GM12878 (cell line): Measurements from ENCODE around the gene POLA1. TPM values are rescaled to one million over a fixed set of nuclear protein-coding genes. Genes with fewer than 3 reads are reported as not detected.

Source experiments
- ATAC-seq: fragments of 200-7000 bp; cut with Tn5 transposase; 3 replicates; pipeline ENCODE4 v1.9.1; 2020; ENCODE audit warnings: mild to moderate bottlenecking, moderate library complexity
- BruUV-seq: library from RNA; stranded (reverse); fragments of 400-500 nt; replicated peaks from 2 replicates; lab custom pipeline; 2021; lab: Mats Ljungman, UMichigan
- CTCF ChIA-PET: fragments of 300-600 bp; sonication (Branson Sonifier 250); formaldehyde crosslinking; extraction: SDS; loops from one replicate; lab custom pipeline; 2021; ENCODE audit warnings: inconsistent platforms; lab: Yijun Ruan, JAX
- POLR2A ChIA-PET: fragments of 350-600 bp; formaldehyde crosslinking; extraction: SDS; loops from one replicate; lab custom pipeline; 2021; ENCODE audit warnings: inconsistent platforms; lab: Charles Lee
- RAD21 ChIA-PET: fragments of 300-600 bp; sonication (Branson Sonifier 250); formaldehyde crosslinking; loops from one replicate; lab custom pipeline; 2023; ENCODE audit warnings: antibody characterized with exemption; ENCODE audit not compliant: unreplicated experiment; lab: Charles Lee
- SMC1A ChIA-PET: fragments of 300-600 bp; sonication (Branson Sonifier 250); formaldehyde crosslinking; loops from one replicate; lab custom pipeline; 2023; ENCODE audit not compliant: unreplicated experiment, uncharacterized antibody; lab: Charles Lee
- DNase-seq: peaks from one replicate; pipeline ENCODE4 v3.0.0-alpha.2; 2011; ENCODE audit warnings: low read depth, low spot score
- FAIRE-seq: peaks from 3 replicates; lab custom pipeline; 2011; peaks lifted over from hg19 to GRCh38; lab: Jason Lieb, UNC
- H2AFZ ChIP-seq: 2 replicates; pipeline ENCODE4 v1.6.0; 2011; ENCODE audit warnings: low read depth, low read length, control low read depth; ENCODE audit not compliant: control insufficient read depth
- H3K27ac ChIP-seq: 2 replicates; pipeline ENCODE4 v1.5.1; 2011; ENCODE audit warnings: control low read depth; ENCODE audit not compliant: control insufficient read depth, insufficient read depth
- H3K27me3 ChIP-seq, 2 experiments: replicated peaks in 1 of 2; 2 replicates each; pipeline versions ENCODE4 v1.6.0 to v1.6.1; 2011; ENCODE audit warnings: low read length in 1 of 2; ENCODE audit not compliant: control insufficient read depth in 2 of 2, insufficient read depth in 2 of 2
- H3K36me3 ChIP-seq, 2 experiments: 2 replicates each; pipeline ENCODE4 v1.5.1; 2011; ENCODE audit warnings: low read length in 1 of 2; ENCODE audit not compliant: control insufficient read depth in 2 of 2, insufficient read depth in 2 of 2
- H3K4me1 ChIP-seq: 2 replicates; pipeline ENCODE4 v1.6.1; 2011; ENCODE audit warnings: mild to moderate bottlenecking, low read length, moderate library complexity, mixed read lengths; ENCODE audit not compliant: control insufficient read depth, insufficient read depth
- H3K4me2 ChIP-seq: 2 replicates; pipeline ENCODE4 v1.6.0; 2011; ENCODE audit warnings: control low read depth; ENCODE audit not compliant: control insufficient read depth, insufficient read depth
- H3K4me3 ChIP-seq: fragments of 200-600 bp; sonication (generic); 2 replicates; pipeline ENCODE4 v1.5.1; 2016
- H3K79me2 ChIP-seq: 2 replicates; pipeline ENCODE4 v1.6.0; 2011; ENCODE audit warnings: low read length; ENCODE audit not compliant: control insufficient read depth, insufficient read depth
- H3K9ac ChIP-seq: 2 replicates; pipeline ENCODE4 v1.8.0; 2011; ENCODE audit warnings: low read length, control low read depth, mixed read lengths; ENCODE audit not compliant: control insufficient read depth, insufficient read depth
- H3K9me3 ChIP-seq: replicated peaks from 3 replicates; pipeline ENCODE4 v1.5.1; 2011; ENCODE audit warnings: mild to moderate bottlenecking, low read length; ENCODE audit not compliant: control insufficient read depth, insufficient read depth
- H4K20me1 ChIP-seq: 2 replicates; pipeline ENCODE4 v1.6.0; 2011; ENCODE audit not compliant: control insufficient read depth, insufficient read depth
- BCL3 ChIP-seq: IDR thresholded peaks from 2 replicates; pipeline ENCODE4 v1.6.1; 2011; ENCODE audit warnings: borderline replicate concordance, low read depth, mild to moderate bottlenecking, moderate library complexity, low read length; ENCODE audit not compliant: insufficient read depth, poor library complexity, severe bottlenecking
- BMI1 ChIP-seq: fragments of 450-650 bp; IDR thresholded peaks from 2 replicates; pipeline ENCODE4 v1.6.1; 2016; ENCODE audit warnings: mild to moderate bottlenecking, moderate library complexity, borderline replicate concordance
- CREM ChIP-seq: IDR thresholded peaks from 2 replicates; pipeline ENCODE4 v1.6.1; 2014; ENCODE audit warnings: antibody characterized with exemption, low read depth
- EZH2 ChIP-seq: IDR thresholded peaks from 2 replicates; pipeline ENCODE4 v1.6.1; 2012; ENCODE audit warnings: low read depth, mild to moderate bottlenecking, control low read depth, inconsistent platforms, low read length, borderline replicate concordance; ENCODE audit not compliant: control insufficient read depth
- HDAC6 ChIP-seq: fragments of 200-600 bp; sonication (generic); IDR thresholded peaks from one replicate; pipeline ENCODE4 v1.8.0; 2017; ENCODE audit warnings: antibody characterized with exemption; ENCODE audit not compliant: unreplicated experiment
- MTA2 ChIP-seq: fragments of 450-650 bp; IDR thresholded peaks from 2 replicates; pipeline ENCODE4 v1.6.1; 2016; ENCODE audit warnings: low read depth, mild to moderate bottlenecking, moderate library complexity
- NFXL1 ChIP-seq: fragments of 450-650 bp; IDR thresholded peaks from 2 replicates; pipeline ENCODE4 v1.6.1; 2017; ENCODE audit warnings: antibody characterized with exemption, mild to moderate bottlenecking, borderline replicate concordance
- NFYB ChIP-seq: IDR thresholded peaks from 2 replicates; pipeline ENCODE4 v1.6.1; 2011; ENCODE audit warnings: low read depth, mild to moderate bottlenecking, low read length, improper control_type of control experiment, moderate library complexity; ENCODE audit not compliant: insufficient read depth
- POLR2AphosphoS2 ChIP-seq: IDR thresholded peaks from 2 replicates; pipeline ENCODE4 v1.6.1; 2011; ENCODE audit warnings: low read depth, mild to moderate bottlenecking, low read length, improper control_type of control experiment, moderate library complexity
- SIN3A ChIP-seq: IDR thresholded peaks from 2 replicates; pipeline ENCODE4 v1.6.1; 2012; ENCODE audit warnings: low read depth, low read length, improper control_type of control experiment
- SIX5 ChIP-seq: IDR thresholded peaks from 2 replicates; pipeline ENCODE4 v1.6.1; 2011; ENCODE audit warnings: mild to moderate bottlenecking, low read depth, low read length, moderate library complexity; ENCODE audit not compliant: severe bottlenecking
- SKIL ChIP-seq: fragments of 450-650 bp; IDR thresholded peaks from 2 replicates; pipeline ENCODE4 v1.6.1; 2017; ENCODE audit warnings: mild to moderate bottlenecking, low read depth, inconsistent platforms; ENCODE audit not compliant: poor library complexity, severe bottlenecking
- SMC3 ChIP-seq: IDR thresholded peaks from 2 replicates; pipeline ENCODE4 v1.6.1; 2011; ENCODE audit warnings: low read length, improper control_type of control experiment, borderline replicate concordance
- SP1 ChIP-seq: IDR thresholded peaks from one replicate; pipeline ENCODE4 v1.6.1; 2011; ENCODE audit warnings: low read depth, low read length
- SREBF1 ChIP-seq: IDR thresholded peaks from 2 replicates; pipeline ENCODE4 v1.6.1; 2012; ENCODE audit warnings: mild to moderate bottlenecking, low read length
- TCF7 ChIP-seq: IDR thresholded peaks from 2 replicates; pipeline ENCODE4 v1.6.1; 2014; ENCODE audit warnings: antibody characterized with exemption, borderline replicate concordance
- WGBS: methylation state at CpG from one replicate; pipeline ENCODE4 v1.1.6; 2016; ENCODE audit warnings: low lambda C conversion rate; ENCODE audit not compliant: insufficient replicate concordance, insufficient coverage; ENCODE audit errors: missing lambda C conversion rate; 5-methylcytosine and 5-hydroxymethylcytosine counted together
- in situ Hi-C: fragments of 300-500 bp; cut with MboI; formaldehyde crosslinking; loops from 9 replicates; pipeline ENCODE4 v1.14.3; 2018; ENCODE audit warnings: mixed read lengths
- intact Hi-C: fragments of 100-400 bp; cut with micrococcal nuclease; formaldehyde crosslinking; loops from one replicate; pipeline ENCODE4 v1.14.2; 2022; ENCODE audit not compliant: unreplicated experiment
- polyA plus RNA-seq, 11 experiments: library from polyadenylated mRNA; depleted of rRNA in 4 of 11; unstranded in 6 of 11; stranded (reverse) in 5 of 11; fragments of >200 nt; fragmentation: Nextera tagmentation in 4 of 11; fragmentation: Illumina TruSeq in 1 of 11; extraction: Ambion mirVana in 4 of 11; extraction: Trizol in 1 of 11; gene quantifications; 1 replicate in 1 of 11; 2 replicates in 10 of 11; pipeline versions ENCODE4 v1.2.1 to v1.2.3, GENCODE V29; 2011 to 2016; ENCODE audit warnings: inconsistent platforms in 2 of 11, missing spikeins in 2 of 11, low read depth in 1 of 11
- total RNA-seq, 4 experiments: library from RNA; depleted of rRNA in 3 of 4; stranded (reverse); fragments of >200 nt in 3 of 4; fragmentation: Illumina TruSeq in 1 of 4; extraction: Trizol in 1 of 4; gene quantifications; 2 replicates each; pipeline versions ENCODE4 v1.2.1 to v1.2.3, GENCODE V29; 2013 to 2021

Gene POLA1
- total and polyA plus RNA-seq, 10 of the 15 experiments (the other 5 are each of a cell fraction or from before 2014, with no cell fraction given): 6.5 to 34.7 (median 24.8) TPM

- H3K9ac ChIP-seq: no peak overlapping the region
- no peak overlapping the region for H3K4me3 ChIP-seq
- RAD21 ChIA-PET: no interaction called here
- BruUV-seq: no TSS peak
- no peak overlapping the region for H2AFZ ChIP-seq
- H3K4me2 ChIP-seq: no peak overlapping the region
- no peaks in the 10 kb centered on the region for H3K27me3 ChIP-seq
- no peak for FAIRE-seq
- in situ Hi-C loops: no loop called here
- no peaks in the 10 kb centered on the region for H4K20me1 ChIP-seq
- no peak for DNase-seq
- H3K4me1 ChIP-seq: no peaks in the 10 kb centered on the region
- 51% methylated on average over 2 of the region's 2 CpGs for WGBS
- no peaks in the 10 kb centered on the region for H3K79me2 ChIP-seq
- no peaks in the 10 kb centered on the region for H3K9me3 ChIP-seq
- no peak overlapping the region for H3K27ac ChIP-seq
- POLR2A ChIA-PET: no interaction called here
- no peak for TF ChIP-seq HDAC6
- no peak for TF ChIP-seq EZH2
- TF ChIP-seq SMC3: no peak
- TF ChIP-seq BCL3: no peak
- no peak for TF ChIP-seq TCF7
- TF ChIP-seq CREM: no peak
- TF ChIP-seq POLR2AphosphoS2: no peak
- TF ChIP-seq MTA2: no peak
- TF ChIP-seq NFYB: no peak
- TF ChIP-seq SKIL: no peak
- no peak for TF ChIP-seq SIX5
- no peak for TF ChIP-seq SREBF1
- TF ChIP-seq SIN3A: no peak
- no peak for TF ChIP-seq NFXL1
- TF ChIP-seq SP1: no peak
- TF ChIP-seq BMI1: no peak
- CTCF ChIA-PET: interaction anchor here (1.1 to 1.2 kb wide), 2 partner anchors 23 to 30 kb away, joined by 3 read pairs; no protein-coding TSS in a partner anchor
- SMC1A ChIA-PET: no interaction called here
- intact Hi-C loops: no loop called here
- H3K36me3 ChIP-seq: no peaks in the 10 kb centered on the region
- no peak for ATAC-seq
Measured at GRCh38 chrX:24954732-24955131, 261.0 kb downstream of the POLA1 start.
